ENCODE results near the gene NPNT. TPM values are rescaled to one million over a fixed set of nuclear protein-coding genes. Genes with fewer than 3 reads are reported as not detected.

The NPNT gene
- total RNA-seq, 3 donors from 2014 or later = 1.4 to 26.8 (median 11.1) TPM

- no peak for DNase-seq (ENCODE audit: low spot score in 2 of 2)
- Histone ChIP-seq H3K27me3 (no peaks in the 10 kb centered on the region), H3K9me3 (no peaks in the 10 kb centered on the region), H3K36me3 (no peaks in the 10 kb centered on the region), H3K27ac (no peak overlapping the region), H3K4me1 (no peaks in the 10 kb centered on the region), H3K4me3 (no peak overlapping the region)
- intact Hi-C loops (cut with DNase I; ENCODE audit: low total_unique reads) = no loop called here
- TF ChIP-seq POLR2AphosphoS5 (IDR thresholded peaks at IDR 0.05) (no peak), POLR2A (IDR thresholded peaks at IDR 0.05) (no peak)
- TF ChIP-seq, protein P1, sequence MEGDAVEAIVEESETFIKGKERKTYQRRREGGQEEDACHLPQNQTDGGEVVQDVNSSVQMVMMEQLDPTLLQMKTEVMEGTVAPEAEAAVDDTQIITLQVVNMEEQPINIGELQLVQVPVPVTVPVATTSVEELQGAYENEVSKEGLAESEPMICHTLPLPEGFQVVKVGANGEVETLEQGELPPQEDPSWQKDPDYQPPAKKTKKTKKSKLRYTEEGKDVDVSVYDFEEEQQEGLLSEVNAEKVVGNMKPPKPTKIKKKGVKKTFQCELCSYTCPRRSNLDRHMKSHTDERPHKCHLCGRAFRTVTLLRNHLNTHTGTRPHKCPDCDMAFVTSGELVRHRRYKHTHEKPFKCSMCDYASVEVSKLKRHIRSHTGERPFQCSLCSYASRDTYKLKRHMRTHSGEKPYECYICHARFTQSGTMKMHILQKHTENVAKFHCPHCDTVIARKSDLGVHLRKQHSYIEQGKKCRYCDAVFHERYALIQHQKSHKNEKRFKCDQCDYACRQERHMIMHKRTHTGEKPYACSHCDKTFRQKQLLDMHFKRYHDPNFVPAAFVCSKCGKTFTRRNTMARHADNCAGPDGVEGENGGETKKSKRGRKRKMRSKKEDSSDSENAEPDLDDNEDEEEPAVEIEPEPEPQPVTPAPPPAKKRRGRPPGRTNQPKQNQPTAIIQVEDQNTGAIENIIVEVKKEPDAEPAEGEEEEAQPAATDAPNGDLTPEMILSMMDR (IDR thresholded peaks at IDR 0.05) = no peak
Observed at GRCh38 chr4:105917171-105917685, 22.0 kb downstream of the NPNT start.

DNA sequence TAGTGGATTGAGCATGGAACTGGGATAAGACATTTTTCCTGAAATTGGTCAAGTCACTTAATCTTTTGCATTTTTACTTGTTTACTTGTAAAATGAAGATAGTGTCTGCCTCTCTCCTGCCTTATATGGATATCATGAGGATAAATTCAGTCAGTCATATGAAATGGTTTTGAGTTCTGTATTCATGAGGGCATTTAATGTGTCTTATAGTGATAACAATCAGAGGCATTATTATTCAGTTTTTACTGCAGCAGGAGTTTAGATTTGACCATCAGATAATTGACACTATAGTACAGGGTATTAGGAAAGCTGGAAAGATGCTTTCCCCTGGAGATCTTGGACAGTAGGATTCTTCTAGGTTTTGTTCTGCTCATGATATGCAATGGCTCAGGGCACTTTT is 26.0 kb downstream of the NPNT start:
- Histone ChIP-seq H3K4me1 (no peaks in the 10 kb centered on the region), H3K9me3 (no peaks in the 10 kb centered on the region), H3K27ac (no peak overlapping the region), H3K27me3 (no peaks in the 10 kb centered on the region), H3K4me3 (no peak overlapping the region), H3K36me3 (no peaks in the 10 kb centered on the region)
- TF ChIP-seq POLR2AphosphoS5 (IDR thresholded peaks at IDR 0.05) = no peak
- TF ChIP-seq, protein P1 (IDR thresholded peaks at IDR 0.05) = no peak
- no peak for TF ChIP-seq POLR2A (IDR thresholded peaks at IDR 0.05)
- intact Hi-C loops (cut with DNase I; ENCODE audit: low total_unique reads) = no loop called here
- no peak for DNase-seq (ENCODE audit: low spot score in 2 of 2)

DNA sequence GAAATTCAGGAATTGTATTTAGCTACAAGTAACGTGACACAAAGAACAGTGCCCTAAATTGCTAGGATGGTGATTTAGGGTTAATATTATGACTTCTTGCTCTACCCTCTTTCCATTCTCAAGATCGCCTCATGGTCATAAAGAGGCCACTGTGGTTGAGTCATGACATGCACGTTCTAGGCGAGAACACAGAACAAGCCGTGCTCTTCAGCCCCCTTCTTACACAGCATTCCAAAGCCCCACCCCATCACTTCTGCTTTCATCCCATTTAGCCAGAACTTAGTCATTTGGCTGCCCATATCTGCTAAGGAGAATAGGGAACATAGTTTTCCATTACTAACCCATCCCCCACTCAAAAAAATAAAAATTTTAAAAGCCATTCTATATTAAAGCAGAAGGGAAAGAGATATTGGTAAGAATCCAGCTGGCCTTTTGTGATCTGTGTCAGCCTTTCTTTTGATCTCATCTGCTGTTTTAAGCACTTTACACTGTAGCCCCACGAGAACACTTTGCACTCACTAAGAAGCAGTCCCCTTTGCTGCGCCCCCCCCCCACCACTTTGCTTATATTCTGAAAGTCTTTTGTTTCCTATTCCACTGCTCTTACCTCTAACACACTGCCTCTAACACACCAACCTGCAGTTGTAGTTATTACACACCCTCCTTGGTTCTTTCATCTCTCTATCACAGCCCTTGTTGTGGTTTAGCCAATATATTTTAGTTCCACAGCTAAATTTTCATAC is 28.4 kb downstream of the NPNT start:
- Histone ChIP-seq H3K36me3 (no peaks in the 10 kb centered on the region), H3K27ac (no peak overlapping the region), H3K4me3 (no peak overlapping the region), H3K9me3 (no peaks in the 10 kb centered on the region), H3K27me3 (no peaks in the 10 kb centered on the region), H3K4me1 (no peaks in the 10 kb centered on the region)
- intact Hi-C loops (cut with DNase I; ENCODE audit: low total_unique reads) = no loop called here
- TF ChIP-seq, protein P1 (IDR thresholded peaks at IDR 0.05) = no peak
- TF ChIP-seq POLR2AphosphoS5 (IDR thresholded peaks at IDR 0.05) = no peak
- no peak for TF ChIP-seq POLR2A (IDR thresholded peaks at IDR 0.05)
- no peak for DNase-seq (ENCODE audit: low spot score in 2 of 2)

DNA sequence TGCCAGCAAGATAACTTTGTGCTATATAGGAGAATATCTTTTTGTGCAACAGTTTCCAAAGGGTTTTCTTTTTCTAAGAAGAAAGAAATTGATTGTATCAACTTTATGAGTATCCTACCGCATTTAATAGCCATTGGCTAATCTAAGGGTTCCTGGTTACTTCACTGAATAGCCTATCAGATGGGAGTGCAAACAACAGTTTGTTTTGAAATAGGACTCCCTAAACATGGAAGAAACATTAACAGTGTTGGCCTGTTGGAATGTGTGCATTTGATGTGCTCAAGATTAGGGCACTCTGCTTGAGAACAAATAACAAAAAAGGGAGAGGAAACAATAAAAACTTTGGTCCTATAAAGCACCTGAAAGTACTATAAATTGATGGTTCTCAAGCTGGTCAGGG is 29.1 kb downstream of the NPNT start:
- DNase-seq (ENCODE audit: low spot score in 2 of 2) = no peak
- H3K36me3 ChIP-seq = no peaks in the 10 kb centered on the region
- H3K4me3 ChIP-seq = no peak overlapping the region
- no peak overlapping the region for H3K27ac ChIP-seq
- no peaks in the 10 kb centered on the region for H3K27me3 ChIP-seq
- no peaks in the 10 kb centered on the region for H3K9me3 ChIP-seq
- intact Hi-C loops (cut with DNase I; ENCODE audit: low total_unique reads) = no loop called here
- H3K4me1 ChIP-seq = no peaks in the 10 kb centered on the region
- TF ChIP-seq POLR2AphosphoS5 (IDR thresholded peaks at IDR 0.05) (no peak), POLR2A (IDR thresholded peaks at IDR 0.05) (no peak)
- TF ChIP-seq, protein P1 (IDR thresholded peaks at IDR 0.05) = no peak

DNA sequence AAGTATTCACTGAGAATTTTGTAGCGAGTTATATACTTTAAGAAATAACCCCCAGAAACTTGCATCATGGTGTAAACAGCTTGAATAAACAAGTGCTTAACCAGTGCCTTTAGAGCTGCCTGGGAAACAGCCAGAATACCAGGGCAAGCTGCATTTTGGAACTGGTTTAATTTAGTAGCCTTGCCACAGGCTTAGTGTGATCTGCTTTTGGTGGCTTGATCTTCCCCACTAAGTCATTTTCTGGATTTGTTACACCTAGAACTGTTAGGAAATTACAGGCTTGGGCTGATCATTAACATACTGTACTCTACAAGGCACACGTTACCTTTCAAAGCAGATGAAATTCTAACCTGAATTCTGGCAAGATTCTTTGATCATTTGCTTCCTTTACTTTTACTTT is 35.4 kb downstream of the NPNT start:
- no peak for DNase-seq (ENCODE audit: low spot score in 2 of 2)
- Histone ChIP-seq H3K4me3 (no peak overlapping the region), H3K27ac (no peak overlapping the region), H3K4me1 (no peaks in the 10 kb centered on the region), H3K9me3 (no peaks in the 10 kb centered on the region), H3K27me3 (no peaks in the 10 kb centered on the region), H3K36me3 (no peaks in the 10 kb centered on the region)
- no peak for TF ChIP-seq POLR2AphosphoS5 (IDR thresholded peaks at IDR 0.05)
- TF ChIP-seq, protein P1 (IDR thresholded peaks at IDR 0.05) = no peak
- TF ChIP-seq POLR2A (IDR thresholded peaks at IDR 0.05) = no peak
- intact Hi-C loops (cut with DNase I; ENCODE audit: low total_unique reads) = no loop called here

Data from breast epithelium (tissue), 4 donors.